ENCODE results near the gene POLH. TPM values are rescaled to one million over a fixed set of nuclear protein-coding genes. Genes with fewer than 3 reads are reported as not detected.

The POLH gene
- total and polyA plus RNA-seq, 9 of the 15 experiments (the other 6 are each of a cell fraction or from before 2014, with no cell fraction given): 5.8 to 31.6 (median 20.6) TPM

DNA sequence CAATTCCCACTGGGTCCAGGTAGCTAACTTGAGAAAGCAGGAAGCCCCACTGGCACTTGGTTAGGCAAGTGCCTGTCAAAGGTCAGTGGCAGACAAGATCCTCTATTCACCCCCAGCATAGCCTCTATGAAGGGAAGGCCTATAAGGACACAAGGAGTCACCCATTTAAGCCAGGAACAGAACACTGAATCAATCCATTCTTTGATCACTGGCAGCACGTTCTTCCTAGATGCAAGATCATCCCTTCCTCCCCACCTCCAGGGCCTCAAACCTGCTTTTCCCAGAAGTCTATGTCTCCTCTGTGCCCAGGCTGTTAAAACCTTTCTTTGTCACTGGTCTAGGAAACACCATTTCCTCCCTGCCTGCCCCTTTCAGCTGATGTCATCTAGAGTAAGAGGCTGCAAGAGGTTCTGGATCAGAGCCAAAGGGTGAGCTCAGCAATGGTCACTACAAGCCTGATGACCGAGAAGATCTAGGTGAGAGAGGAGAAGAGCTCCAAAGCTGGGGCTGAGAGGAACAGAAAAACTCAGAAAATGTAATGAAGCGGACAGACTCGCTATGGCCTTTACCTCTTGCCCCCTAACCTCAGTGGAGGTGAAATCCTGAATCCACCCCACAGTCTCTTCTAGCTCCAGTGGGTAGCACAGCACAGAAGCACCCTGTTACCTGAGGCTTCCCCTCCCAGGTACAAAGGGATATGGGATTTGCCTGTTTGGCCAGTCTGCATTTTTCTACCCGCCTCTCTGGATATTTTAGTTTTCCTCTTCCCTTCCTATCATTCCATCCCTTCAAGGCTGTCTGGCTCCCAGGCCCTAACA is 51.2 kb downstream of the POLH start (continued):
- TF ChIP-seq, protein P1, sequence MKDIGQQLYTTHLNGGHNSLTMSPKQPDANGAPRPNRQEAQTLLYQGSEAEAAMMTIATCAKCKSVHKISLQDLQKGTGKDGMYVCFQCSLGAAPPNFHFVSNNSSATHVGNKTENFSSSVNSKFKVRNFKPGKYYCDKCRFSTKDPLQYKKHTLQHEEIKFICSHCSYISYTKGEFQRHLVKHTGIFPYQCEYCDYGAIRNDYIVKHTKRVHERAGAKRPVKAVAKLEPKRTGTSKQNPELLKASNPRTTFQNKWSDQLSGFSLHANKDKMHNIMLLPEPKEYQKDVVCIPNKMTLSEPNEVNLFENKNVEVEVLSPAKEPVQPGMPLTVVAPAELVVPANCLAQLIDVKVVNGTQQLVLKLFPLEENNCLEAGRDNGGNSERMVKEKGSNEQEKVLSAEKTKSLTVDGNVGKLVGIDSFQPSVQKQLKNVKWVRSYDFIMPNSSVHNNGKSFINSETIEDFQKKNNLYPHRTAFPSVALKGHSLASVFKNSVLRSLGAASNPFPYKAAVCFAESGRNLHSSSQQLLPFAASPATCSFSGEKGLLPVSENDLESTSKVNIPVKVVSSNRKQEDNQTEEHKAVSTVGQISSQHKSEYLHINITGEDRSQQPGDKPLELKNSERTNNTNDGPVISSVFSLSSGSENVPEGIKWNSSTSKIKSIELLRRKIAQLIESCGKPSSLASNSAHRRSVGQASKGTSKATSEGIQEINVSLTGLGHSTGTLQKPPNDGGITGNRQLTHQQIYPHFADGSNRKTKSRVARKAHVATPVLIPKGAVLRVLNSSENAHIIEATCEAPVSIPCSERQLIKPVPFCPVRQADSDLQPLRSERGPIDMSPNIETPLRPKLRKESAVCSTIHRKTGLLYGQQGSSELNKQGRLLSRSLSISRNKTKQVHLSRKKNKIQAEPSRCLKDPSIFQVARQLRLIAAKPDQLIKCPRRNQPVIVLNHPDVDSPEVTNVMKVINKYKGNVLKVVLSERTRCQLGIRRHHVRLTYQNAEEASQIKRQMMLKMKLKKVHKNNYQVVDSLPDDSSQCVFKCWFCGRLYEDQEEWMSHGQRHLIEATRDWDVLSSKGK (CRISPR knock-in tag; IDR thresholded peaks at IDR 0.05): no peak
- no peak for TF ChIP-seq ARID2 (IDR thresholded peaks at IDR 0.05)
- no peak for TF ChIP-seq SIN3A (IDR thresholded peaks at IDR 0.05; ENCODE audit: borderline replicate concordance in 2 of 2, control insufficient read depth in 1 of 2, low read depth in 2 of 2, low read length in 2 of 2)
- TF ChIP-seq ZNF75A (CRISPR knock-in tag; IDR thresholded peaks at IDR 0.05): peak; percentile 59; the same call in 1 of the 2 replicates
- no peak; a peak in 1 of 4 replicates for TF ChIP-seq FOXA3 (CRISPR knock-in tag; conservative IDR thresholded peaks at IDR 0.05 in 1 of 2, IDR thresholded peaks at IDR 0.05 in 1 of 2)
- TF ChIP-seq ZNF232 (CRISPR knock-in tag; IDR thresholded peaks at IDR 0.05): no peak
- no peak; the same call in 1 of the 2 replicates for TF ChIP-seq FOXM1 (IDR thresholded peaks at IDR 0.05; ENCODE audit: low read depth)
- no peak for TF ChIP-seq FOXM1 (CRISPR knock-in tag; IDR thresholded peaks at IDR 0.05; ENCODE audit: low read depth)
- TF ChIP-seq SMARCA5 (IDR thresholded peaks at IDR 0.05): peak; percentile 10; the same call in 1 of the 2 replicates
- TF ChIP-seq PHF20 (IDR thresholded peaks at IDR 0.05; ENCODE audit: partially characterized antibody): no peak
- TF ChIP-seq HMG20A (CRISPR knock-in tag; conservative IDR thresholded peaks at IDR 0.05): no peak
- peak; percentile 85 for TF ChIP-seq SMARCE1 (IDR thresholded peaks at IDR 0.05)
- TF ChIP-seq ATF1 (CRISPR knock-in tag; IDR thresholded peaks at IDR 0.05): no peak
- peak; percentile 92 for TF ChIP-seq ATF1 (tag; IDR thresholded peaks at IDR 0.05)
- no peak for TF ChIP-seq CHD1 (IDR thresholded peaks at IDR 0.05; ENCODE audit: low read length)
- TF ChIP-seq POU5F1 (IDR thresholded peaks at IDR 0.05; ENCODE audit: borderline replicate concordance, low read depth, low read length, partially characterized antibody): no peak
- no peak for TF ChIP-seq ZNF274 (IDR thresholded peaks at IDR 0.05; ENCODE audit: borderline replicate concordance, low read depth, low read length)
- no peak for TF ChIP-seq MIER1 (IDR thresholded peaks at IDR 0.05; ENCODE audit: low read depth)
- TF ChIP-seq ZFX (CRISPR knock-in tag; IDR thresholded peaks at IDR 0.05): no peak
- peak; percentile 29 for TF ChIP-seq MBD2 (IDR thresholded peaks at IDR 0.05; ENCODE audit: borderline replicate concordance, low read depth)
- no peak for TF ChIP-seq GATAD2A (IDR thresholded peaks at IDR 0.05)
- 0 out of 2 replicates have a peak, but pooled peaks have one; percentile 10 for TF ChIP-seq ZNF3 (CRISPR knock-in tag; IDR thresholded peaks at IDR 0.05)
- peak; percentile 5; the same call in 1 of the 2 replicates for TF ChIP-seq MTA2 (IDR thresholded peaks at IDR 0.05; ENCODE audit: low read depth)
- TF ChIP-seq COPS2 (conservative IDR thresholded peaks at IDR 0.05): no peak
